Epithelial cell of proximal tubule (primary cell): ENCODE data around the gene MEOX1. TPM values are rescaled to one million over a fixed set of nuclear protein-coding genes. Genes with fewer than 3 reads are reported as not detected.

ENCODE experiments used
- DNase-seq: peaks from one replicate; pipeline ENCODE4 v3.0.0-alpha.2; 2011; ENCODE audit warnings: low read depth
- H3K4me3 ChIP-seq: 2 replicates; pipeline ENCODE4 v1.5.1; 2011; ENCODE audit warnings: low read depth, mild to moderate bottlenecking, low read length
- CTCF ChIP-seq: conservative IDR thresholded peaks from 2 replicates; pipeline ENCODE4 v1.5.1; 2012; ENCODE audit warnings: low read depth, mild to moderate bottlenecking, low read length
- total RNA-seq: library from RNA; depleted of rRNA; stranded (reverse); fragments of >200 nt; gene quantifications from 2 replicates; pipeline ENCODE4 v1.2.3, GENCODE V29; 2015

Gene MEOX1
- total RNA-seq, 1 donor from 2014 or later, result not detected

- no peak for TF ChIP-seq CTCF
- no peak overlapping the region for H3K4me3 ChIP-seq
- no peak for DNase-seq
Measured at GRCh38 chr17:43701318-43701743, 39.6 kb upstream of the MEOX1 start.

GRCh38 chr17:43699438-43699756 is 37.7 kb upstream of the MEOX1 start:
- H3K4me3 ChIP-seq, result no peak overlapping the region
- no peak for DNase-seq
- no peak for TF ChIP-seq CTCF

GRCh38 chr17:43698678-43699437 is 37.1 kb upstream of the MEOX1 start:
- no peak for DNase-seq
- no peak overlapping the region for H3K4me3 ChIP-seq
- TF ChIP-seq CTCF, result no peak

DNA sequence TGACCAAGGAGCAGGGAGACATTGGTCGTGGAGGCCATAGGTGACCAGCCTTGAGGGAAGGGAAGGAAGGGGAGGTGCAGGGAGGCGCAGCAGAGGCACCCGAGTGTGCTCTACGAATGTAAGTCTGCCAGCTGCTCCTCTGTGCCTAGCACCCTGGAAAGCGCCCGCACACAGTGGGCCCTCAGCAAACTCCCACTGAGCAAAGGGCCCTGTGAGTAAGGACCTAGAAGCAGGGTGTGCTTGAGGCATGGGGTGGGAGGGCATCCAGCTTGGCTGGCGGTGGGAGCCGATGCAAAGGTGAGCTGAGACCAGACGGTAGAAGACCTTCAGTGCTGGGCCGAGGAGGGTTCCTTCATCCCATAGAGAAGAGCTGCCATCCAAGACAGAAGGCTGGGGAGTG is 36.2 kb upstream of the MEOX1 start:
- no peak for TF ChIP-seq CTCF

GRCh38 chr17:43696891-43697290 is 35.2 kb upstream of the MEOX1 start:
- DNase-seq, result no peak
- TF ChIP-seq CTCF, result no peak
- H3K4me3 ChIP-seq, result no peak overlapping the region

More for the DNA sequence above, 36.2 kb upstream of the MEOX1 start:
- no peak for DNase-seq
- H3K4me3 ChIP-seq, result no peak overlapping the region

DNA sequence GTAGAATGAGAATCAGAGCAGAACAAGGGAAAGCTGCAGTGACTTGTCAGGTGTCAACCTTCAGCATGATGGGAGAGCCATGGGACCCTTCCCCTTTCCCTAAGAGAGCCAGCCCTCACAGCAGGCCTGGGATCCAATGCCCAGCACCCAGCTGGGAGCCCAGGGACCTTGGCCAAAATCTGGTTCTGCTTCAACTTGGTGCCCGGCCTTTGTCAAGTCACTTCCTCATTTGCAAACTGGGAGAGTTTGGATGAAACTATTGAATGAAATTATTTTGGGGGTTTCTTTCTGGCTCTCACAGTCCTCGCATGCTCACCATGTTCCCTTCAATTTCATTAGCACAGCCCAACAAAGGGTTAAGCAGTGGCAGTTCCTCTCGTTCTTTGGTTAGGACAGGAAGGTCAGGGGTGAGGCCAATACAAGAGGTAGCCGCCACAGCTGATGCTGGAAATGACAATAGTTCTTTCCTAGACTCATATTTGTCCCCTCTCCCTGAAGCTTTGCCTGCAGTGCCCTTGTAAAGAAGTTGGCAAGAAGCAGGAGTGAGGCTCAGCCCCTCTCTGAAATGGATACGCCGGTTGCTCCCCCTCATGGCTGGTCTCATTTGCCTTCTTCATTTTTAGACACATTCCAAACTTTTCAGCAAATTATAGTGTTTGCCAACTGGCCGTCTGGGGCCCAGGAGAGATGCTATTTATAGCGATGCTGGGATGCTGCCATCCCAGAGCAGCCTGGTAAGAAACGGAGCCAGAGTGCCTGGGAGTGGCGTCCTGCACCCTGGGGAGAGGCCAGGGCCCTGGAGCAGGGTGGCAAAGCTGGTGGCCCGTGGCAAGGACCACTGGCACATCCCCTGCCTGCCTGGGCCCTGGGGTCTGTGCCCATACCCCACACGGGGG is 34.5 kb upstream of the MEOX1 start:
- TF ChIP-seq CTCF, result no peak
- no peak for DNase-seq
- no peak overlapping the region for H3K4me3 ChIP-seq
